HG03378 (cell line): ENCODE measurements around the gene FRG2.
"Not testable (repeated sequence)": the region's sequence is repeated elsewhere in the genome, so short reads cannot be mapped to it uniquely, and the experiment has no call there.

Source experiments
- ATAC-seq: cut with Tn5 transposase; IDR thresholded peaks from one replicate; pipeline ENCODE4 v1.9.1; 2021; ENCODE audit warnings: mild to moderate bottlenecking, moderate library complexity; ENCODE audit not compliant: unreplicated experiment

The FRG2 gene

GRCh38 chr4:190027156-190027555, at the start of gene FRG2:
Gene FRG2, minus strand, starts transcription at chr4:190027256. Its CDS starts 52 bp downstream, at chr4:190027204.
- ATAC-seq = not testable (repeated sequence)

- ATAC-seq = not testable (repeated sequence)
Measured at GRCh38 chr4:190068351-190068750, 41.3 kb upstream of the FRG2 start.

GRCh38 chr4:190064805-190065204, 37.7 kb upstream of the FRG2 start:
- ATAC-seq = not testable (repeated sequence)

- ATAC-seq = not testable (repeated sequence)
Measured at GRCh38 chr4:190064342-190064741, 37.3 kb upstream of the FRG2 start, which contains the start of gene DBET. Gene DBET, plus strand, starts transcription at chr4:190064502.

GRCh38 chr4:190058997-190059396, 31.9 kb upstream of the FRG2 start:
- not testable (repeated sequence) for ATAC-seq

GRCh38 chr4:190049378-190050239, 22.6 kb upstream of the FRG2 start:
- not testable (repeated sequence) for ATAC-seq

- ATAC-seq = not testable (repeated sequence)
Measured at GRCh38 chr4:190047627-190048026, 20.6 kb upstream of the FRG2 start.

- not testable (repeated sequence) for ATAC-seq
Measured at GRCh38 chr4:190040873-190041272, 13.8 kb upstream of the FRG2 start.

GRCh38 chr4:190037704-190038388, 10.8 kb upstream of the FRG2 start:
- not testable (repeated sequence) for ATAC-seq

- ATAC-seq = not testable (repeated sequence)
Measured at GRCh38 chr4:190031264-190031663, 4.2 kb upstream of the FRG2 start.

- ATAC-seq = not testable (repeated sequence)
Measured at GRCh38 chr4:190022614-190023281, 4.3 kb downstream of the FRG2 start.

- not testable (repeated sequence) for ATAC-seq
Measured at GRCh38 chr4:190021973-190022372, 5.1 kb downstream of the FRG2 start.

GRCh38 chr4:190020790-190021717, 6.0 kb downstream of the FRG2 start:
- ATAC-seq = no peak

GRCh38 chr4:190019859-190020463, 7.1 kb downstream of the FRG2 start:
- not testable (repeated sequence) for ATAC-seq

GRCh38 chr4:190019023-190019858, 7.8 kb downstream of the FRG2 start:
- ATAC-seq = no peak

GRCh38 chr4:190018201-190018920, 8.7 kb downstream of the FRG2 start:
- ATAC-seq = no peak

GRCh38 chr4:190017357-190018200, 9.5 kb downstream of the FRG2 start:
- ATAC-seq = no peak
